Testis (tissue), 3 donors: ENCODE results near the gene SENP5. TPM values are rescaled to one million over a fixed set of nuclear protein-coding genes. Genes with fewer than 3 reads are reported as not detected.

Source experiments
- DNase-seq: peaks from one replicate; pipeline ENCODE4 v3.0.0-alpha.2; 2019
- H3K27ac ChIP-seq, 2 donors: fragments of 200-600 bp; sonication (generic); one replicate each; pipeline ENCODE4 v1.5.1; 2019
- H3K27me3 ChIP-seq: fragments of 200-600 bp; sonication (generic); one replicate; pipeline ENCODE4 v1.5.1; 2019
- H3K36me3 ChIP-seq: fragments of 200-600 bp; sonication (generic); one replicate; pipeline ENCODE4 v1.5.1; 2017; ENCODE audit warnings: low read depth; ENCODE audit errors: missing control alignments
- H3K4me1 ChIP-seq: fragments of 200-600 bp; sonication (generic); one replicate; pipeline ENCODE4 v1.5.1; 2019
- H3K4me3 ChIP-seq, 2 donors: fragments of 200-600 bp; sonication (generic); one replicate each; pipeline ENCODE4 v1.5.1; 2017 to 2019
- H3K9me3 ChIP-seq: fragments of 200-600 bp; sonication (generic); one replicate; pipeline ENCODE4 v1.5.1; 2017
- POLR2A ChIP-seq: fragments of 450-650 bp; IDR thresholded peaks from one replicate; pipeline ENCODE4 v1.6.1; 2017; ENCODE audit warnings: antibody characterized with exemption, mild to moderate bottlenecking, moderate library complexity
- WGBS, 2 donors: methylation state at CpG; one replicate each; pipeline ENCODE4 v1.1.5; 2018; 5-methylcytosine and 5-hydroxymethylcytosine counted together
- intact Hi-C: fragments of 100-400 bp; cut with DNase I; formaldehyde crosslinking; loops from one replicate; pipeline ENCODE4 v1.15.1; 2023; ENCODE audit warnings: low total_unique reads
- polyA plus RNA-seq: library from polyadenylated mRNA; stranded (reverse); fragments of 350-450 nt; fragmentation: Illumina TruSeq; extraction: RNeasy Lipid Tissue Mini Kit (QIAGEN cat#74804); gene quantifications from one replicate; pipeline ENCODE4 v1.2.3, GENCODE V29; 2014; ENCODE audit warnings: low read depth, low replicate concordance; ENCODE audit not compliant: insufficient read depth
- total RNA-seq, 2 donors: library from RNA; depleted of rRNA; stranded (reverse); fragments of >200 nt; gene quantifications; one replicate each; pipeline ENCODE4 v1.2.3, GENCODE V29; 2016
- TF ChIP-seq, protein P1 (sequence below), 3 experiments: fragments of 450-650 bp in 2 of 3; fragments of 200-600 bp in 1 of 3; sonication (generic) in 1 of 3; IDR thresholded peaks; one replicate each; pipeline ENCODE4 v1.5.1; 2016 to 2019; ENCODE audit warnings: antibody characterized with exemption in 3 of 3, mild to moderate bottlenecking in 2 of 3, moderate library complexity in 1 of 3

The SENP5 gene
- total and polyA plus RNA-seq, 3 donors from 2014 or later, result 40.9 to 83.9 (median 76.8) TPM

DNA sequence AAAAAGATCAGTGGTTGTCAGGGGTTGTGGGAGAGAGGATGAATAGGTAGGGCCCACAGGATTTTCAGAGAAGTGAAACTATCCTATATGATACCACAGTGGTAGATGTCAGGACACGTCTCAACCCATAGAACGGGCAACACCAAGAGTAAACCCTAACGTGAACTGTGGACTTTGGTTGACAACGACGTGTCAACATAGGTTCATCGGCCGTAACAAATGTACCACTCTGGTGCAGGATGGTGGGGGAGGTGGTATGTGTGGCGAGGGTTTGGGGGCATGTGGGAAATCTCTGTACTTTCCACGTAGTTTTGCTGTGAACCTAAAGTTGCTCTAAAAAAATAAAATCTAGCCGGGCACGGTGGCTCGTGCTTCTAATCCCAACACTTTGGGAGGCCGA is 113.9 kb downstream of the SENP5 start:
- Histone ChIP-seq H3K9me3 (no peaks in the 10 kb centered on the region), H3K27ac (no peak overlapping the region), H3K27me3 (no peaks in the 10 kb centered on the region), H3K4me3 (no peak overlapping the region), H3K36me3 (no peaks in the 10 kb centered on the region), H3K4me1 (no peaks in the 10 kb centered on the region)
- WGBS, 2 donors, result 94 to 95% methylated on average over 13 of the region's 13 CpGs
- TF ChIP-seq, protein P1, sequence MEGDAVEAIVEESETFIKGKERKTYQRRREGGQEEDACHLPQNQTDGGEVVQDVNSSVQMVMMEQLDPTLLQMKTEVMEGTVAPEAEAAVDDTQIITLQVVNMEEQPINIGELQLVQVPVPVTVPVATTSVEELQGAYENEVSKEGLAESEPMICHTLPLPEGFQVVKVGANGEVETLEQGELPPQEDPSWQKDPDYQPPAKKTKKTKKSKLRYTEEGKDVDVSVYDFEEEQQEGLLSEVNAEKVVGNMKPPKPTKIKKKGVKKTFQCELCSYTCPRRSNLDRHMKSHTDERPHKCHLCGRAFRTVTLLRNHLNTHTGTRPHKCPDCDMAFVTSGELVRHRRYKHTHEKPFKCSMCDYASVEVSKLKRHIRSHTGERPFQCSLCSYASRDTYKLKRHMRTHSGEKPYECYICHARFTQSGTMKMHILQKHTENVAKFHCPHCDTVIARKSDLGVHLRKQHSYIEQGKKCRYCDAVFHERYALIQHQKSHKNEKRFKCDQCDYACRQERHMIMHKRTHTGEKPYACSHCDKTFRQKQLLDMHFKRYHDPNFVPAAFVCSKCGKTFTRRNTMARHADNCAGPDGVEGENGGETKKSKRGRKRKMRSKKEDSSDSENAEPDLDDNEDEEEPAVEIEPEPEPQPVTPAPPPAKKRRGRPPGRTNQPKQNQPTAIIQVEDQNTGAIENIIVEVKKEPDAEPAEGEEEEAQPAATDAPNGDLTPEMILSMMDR (IDR thresholded peaks at IDR 0.05), result no peak
- TF ChIP-seq POLR2A, result no peak
- no peak for DNase-seq
- intact Hi-C loops, result no loop called here

DNA sequence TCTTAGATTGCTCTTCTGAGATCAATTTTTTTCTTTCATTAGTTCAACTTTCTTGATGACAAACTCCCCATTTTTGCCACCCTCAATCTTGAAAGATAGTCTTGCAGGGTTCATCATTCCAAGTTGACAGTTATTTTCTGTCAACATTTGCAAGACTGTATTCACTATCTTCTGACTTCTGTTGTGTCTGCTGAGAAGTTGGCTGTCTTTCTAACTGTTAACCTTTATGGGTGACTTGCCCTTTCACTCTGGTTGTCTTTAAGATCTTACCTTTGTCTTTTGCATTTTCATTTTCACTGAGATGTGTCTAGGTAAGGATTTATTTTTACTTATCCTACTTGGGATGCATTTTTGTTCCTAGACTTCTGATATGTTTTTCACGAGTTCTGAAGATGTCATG is 115.5 kb downstream of the SENP5 start:
- TF ChIP-seq, protein P1 (IDR thresholded peaks at IDR 0.05), result no peak
- no peak for TF ChIP-seq POLR2A
- Histone ChIP-seq H3K9me3 (no peaks in the 10 kb centered on the region), H3K27me3 (no peaks in the 10 kb centered on the region), H3K27ac (no peak overlapping the region), H3K4me1 (peaks cover 3% of the 10 kb centered on the region), H3K36me3 (no peaks in the 10 kb centered on the region), H3K4me3 (no peak overlapping the region)
- WGBS, 2 donors, result 81 to 91% methylated on average over 1 of the region's 1 CpG
- intact Hi-C loops, result no loop called here
- DNase-seq, result no peak

Other genes starting within 250 kb of the SENP5 start
- 1 to 10 TPM; 2.8 to 3.2 TPM for gene NRROS, start 228.2 kb upstream of the SENP5 start, total RNA-seq
- 5.5 TPM for gene NRROS, start 228.2 kb upstream of the SENP5 start, polyA plus RNA-seq
- 10 to 100 TPM in 1 of 2 donors, 1 to 10 TPM in 1; 7.4 to 11.1 TPM for gene CEP19, start 155.7 kb upstream of the SENP5 start, total RNA-seq
- gene CEP19, start 155.7 kb upstream of the SENP5 start, polyA plus RNA-seq, result 17.1 TPM
- gene PIGX, start 155.5 kb upstream of the SENP5 start, total RNA-seq, result 10 to 100 TPM; 23.8 to 37.5 TPM
- 21.6 TPM for gene PIGX, start 155.5 kb upstream of the SENP5 start, polyA plus RNA-seq
- 10 to 100 TPM; 47.4 to 49.2 TPM for gene PAK2, start 128.1 kb upstream of the SENP5 start, total RNA-seq
- 30.7 TPM for gene PAK2, start 128.1 kb upstream of the SENP5 start, polyA plus RNA-seq
- 10 to 100 TPM; 30.6 to 40.8 TPM for gene NCBP2, start 74.6 kb downstream of the SENP5 start, total RNA-seq
- 53.3 TPM for gene NCBP2, start 74.6 kb downstream of the SENP5 start, polyA plus RNA-seq
- gene PIGZ, start 100.9 kb downstream of the SENP5 start, total RNA-seq, result 1 to 10 TPM; 3.9 to 4.5 TPM
- 3.0 TPM for gene PIGZ, start 100.9 kb downstream of the SENP5 start, polyA plus RNA-seq
- gene MELTF, start 161.9 kb downstream of the SENP5 start, total RNA-seq, result 10 to 100 TPM; 11.1 to 14.7 TPM
- gene MELTF, start 161.9 kb downstream of the SENP5 start, polyA plus RNA-seq, result 5.7 TPM